Measurements from ENCODE around the gene LRRC26. TPM values are rescaled to one million over a fixed set of nuclear protein-coding genes. Genes with fewer than 3 reads are reported as not detected.
A peak's percentile ranks its signal among the peaks of the same experiment; 100 is the strongest.

LRRC26 gene
- polyA plus RNA-seq, 1 donor (not counting 4 experiments of a cell fraction or from before 2014, with no cell fraction given): not detected

DNA sequence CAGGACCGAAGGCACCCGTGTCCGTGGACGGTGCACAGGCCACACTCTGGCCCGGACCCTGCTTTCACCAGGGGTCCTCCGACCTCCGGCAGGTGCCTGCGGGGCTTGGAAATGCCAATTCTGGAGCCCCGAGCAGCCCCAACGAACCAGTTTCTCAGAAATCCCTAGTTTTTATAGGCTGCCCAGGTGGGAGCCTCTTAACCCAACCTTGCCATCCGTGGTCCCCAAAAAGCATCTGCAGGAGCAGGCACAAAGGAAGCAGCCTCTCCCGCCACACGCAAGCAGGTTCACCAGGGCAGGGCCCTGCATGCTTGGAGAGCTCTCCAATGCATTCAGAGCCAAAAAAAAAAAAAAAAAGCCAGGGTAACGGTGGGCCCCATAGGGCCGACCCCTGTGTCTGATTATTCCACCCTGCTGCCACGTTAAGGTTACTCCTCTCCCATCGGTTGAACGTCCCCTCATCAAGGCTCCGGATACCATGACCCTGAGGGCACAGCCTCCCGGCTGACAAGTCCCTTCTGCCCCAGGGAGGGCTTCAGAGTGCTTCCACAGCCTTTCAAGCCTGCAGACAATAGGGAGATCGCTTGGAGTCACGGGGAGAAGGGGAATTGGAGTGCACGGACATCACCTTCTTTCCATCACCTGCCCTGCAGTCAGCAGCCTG lies 31.5 kb upstream of the LRRC26 start:
- peak overlapping the region; percentile 64 to 81 (median 71) for H3K4me3 ChIP-seq (ENCODE audit: control insufficient read depth in 2 of 3, extremely low read depth in 1 of 3, insufficient read depth in 2 of 3, low read depth in 1 of 3, low read length in 3 of 3)
- TF ChIP-seq, protein P1, sequence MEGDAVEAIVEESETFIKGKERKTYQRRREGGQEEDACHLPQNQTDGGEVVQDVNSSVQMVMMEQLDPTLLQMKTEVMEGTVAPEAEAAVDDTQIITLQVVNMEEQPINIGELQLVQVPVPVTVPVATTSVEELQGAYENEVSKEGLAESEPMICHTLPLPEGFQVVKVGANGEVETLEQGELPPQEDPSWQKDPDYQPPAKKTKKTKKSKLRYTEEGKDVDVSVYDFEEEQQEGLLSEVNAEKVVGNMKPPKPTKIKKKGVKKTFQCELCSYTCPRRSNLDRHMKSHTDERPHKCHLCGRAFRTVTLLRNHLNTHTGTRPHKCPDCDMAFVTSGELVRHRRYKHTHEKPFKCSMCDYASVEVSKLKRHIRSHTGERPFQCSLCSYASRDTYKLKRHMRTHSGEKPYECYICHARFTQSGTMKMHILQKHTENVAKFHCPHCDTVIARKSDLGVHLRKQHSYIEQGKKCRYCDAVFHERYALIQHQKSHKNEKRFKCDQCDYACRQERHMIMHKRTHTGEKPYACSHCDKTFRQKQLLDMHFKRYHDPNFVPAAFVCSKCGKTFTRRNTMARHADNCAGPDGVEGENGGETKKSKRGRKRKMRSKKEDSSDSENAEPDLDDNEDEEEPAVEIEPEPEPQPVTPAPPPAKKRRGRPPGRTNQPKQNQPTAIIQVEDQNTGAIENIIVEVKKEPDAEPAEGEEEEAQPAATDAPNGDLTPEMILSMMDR (optimal IDR thresholded peaks at IDR 0.05 in 1 of 3, IDR thresholded peaks at IDR 0.05 in 1 of 3, conservative IDR thresholded peaks at IDR 0.05 in 1 of 3; ENCODE audit: extremely low read depth in 1 of 3, insufficient read depth in 2 of 3, low read length in 3 of 3): no peak
- no peak for TF ChIP-seq EZH2 (IDR thresholded peaks at IDR 0.05; ENCODE audit: low read length)
- peaks cover 41% of the 10 kb centered on the region for H3K79me2 ChIP-seq (ENCODE audit: control insufficient read depth, insufficient read depth, low read length)
- DNase-seq (ENCODE audit: low read depth, low spot score): no peak
- peaks cover 39% of the 10 kb centered on the region for H3K4me1 ChIP-seq (ENCODE audit: control insufficient read depth, extremely low read depth, insufficient read depth, low read length)
- H3K27me3 ChIP-seq (ENCODE audit: control insufficient read depth, extremely low read depth, insufficient read depth, low read length): no peaks in the 10 kb centered on the region
- H2AFZ ChIP-seq (ENCODE audit: control insufficient read depth, low read length): peak overlapping the region; percentile 71
- H3K9me1 ChIP-seq (ENCODE audit: control insufficient read depth, extremely low read depth, insufficient read depth, low read length): no peaks in the 10 kb centered on the region
- no peak for FAIRE-seq
- no peaks in the 10 kb centered on the region for H3K9me3 ChIP-seq (ENCODE audit: control insufficient read depth, low read depth, low read length)
- H3K9ac ChIP-seq (ENCODE audit: control insufficient read depth, extremely low read depth, insufficient read depth, low read length): peak overlapping the region; percentile 77
- peak overlapping the region; percentile 93 for H3K4me2 ChIP-seq (ENCODE audit: control insufficient read depth, extremely low read depth, insufficient read depth, low read depth, low read length)
- H4K20me1 ChIP-seq (ENCODE audit: control insufficient read depth, extremely low read depth, insufficient read depth, low read length): peaks cover 2% of the 10 kb centered on the region
- no peaks in the 10 kb centered on the region for H3K36me3 ChIP-seq (ENCODE audit: control insufficient read depth in 2 of 2, extremely low read depth in 1 of 2, insufficient read depth in 2 of 2, low read length in 2 of 2)
- H3K27ac ChIP-seq (ENCODE audit: control insufficient read depth, insufficient read depth, low read length): peak overlapping the region; percentile 47
- dilution Hi-C loops (cut with MboI; ENCODE audit: extremely low pct_ligation_motif_present, low sequenced_read_pairs): no loop called here

DNA sequence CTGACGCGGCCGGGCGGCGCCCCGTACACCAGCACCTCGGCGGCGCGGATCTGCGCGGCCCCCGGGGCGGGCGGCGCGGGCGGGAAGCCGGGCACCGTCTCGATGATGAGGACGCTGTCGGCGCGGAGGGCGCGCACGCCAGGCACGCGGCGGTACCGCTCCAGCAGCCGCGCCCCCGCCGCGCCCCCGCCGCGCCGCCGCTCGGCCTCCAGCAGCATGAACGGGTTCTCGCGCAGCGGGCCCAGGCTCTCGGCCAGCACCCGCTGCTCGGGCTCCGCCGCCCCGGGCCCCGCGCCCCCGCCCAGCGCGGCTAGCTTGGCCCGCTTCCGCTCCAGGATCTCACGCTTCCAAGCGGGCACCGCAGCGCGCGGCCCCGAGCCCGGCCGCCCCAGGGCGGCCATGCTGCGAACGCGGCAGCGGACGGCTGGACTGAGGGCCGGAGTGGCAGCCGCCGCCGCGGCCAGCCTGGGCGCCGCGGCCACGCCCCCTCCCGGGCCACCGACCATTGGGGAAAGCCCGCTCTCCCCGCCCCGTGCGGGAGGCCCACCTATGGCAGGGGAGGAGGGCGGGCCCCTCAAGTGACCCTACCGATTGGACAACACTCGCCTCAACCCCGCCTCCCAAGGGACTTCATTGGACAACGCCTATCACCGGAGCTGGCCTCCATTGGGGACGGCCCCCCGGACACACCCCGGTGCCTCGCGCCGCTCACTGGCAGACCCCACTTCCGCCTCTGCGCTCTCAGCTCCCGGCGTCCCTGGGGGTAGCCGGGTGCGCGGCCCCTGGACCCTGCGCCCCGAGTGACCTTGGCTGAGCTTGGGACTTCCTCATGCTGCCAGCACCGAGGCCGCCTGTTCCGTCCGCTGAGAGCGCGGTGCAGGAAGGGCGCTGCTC lies 30.7 kb upstream of the LRRC26 start, which contains the start of gene TPRN:
Gene TPRN, minus strand, starts transcription at position 431 of the 894 bp plus-strand sequence. Its CDS starts 30 bp downstream, at position 401.
- Histone ChIP-seq H3K4me3 (ENCODE audit: control insufficient read depth in 2 of 3, extremely low read depth in 1 of 3, insufficient read depth in 2 of 3, low read depth in 1 of 3, low read length in 3 of 3) (peak within 1 kb of the TSS; percentile 64 to 81 (median 71)), H3K27me3 (ENCODE audit: control insufficient read depth, extremely low read depth, insufficient read depth, low read length) (no peaks in the 10 kb centered on the region), H3K4me2 (ENCODE audit: control insufficient read depth, extremely low read depth, insufficient read depth, low read depth, low read length) (peak within 1 kb of the TSS; percentile 93), H3K36me3 (ENCODE audit: control insufficient read depth in 2 of 2, extremely low read depth in 1 of 2, insufficient read depth in 2 of 2, low read length in 2 of 2) (no peaks in the 10 kb centered on the region), H2AFZ (ENCODE audit: control insufficient read depth, low read length) (peak within 1 kb of the TSS; percentile 71), H3K9me1 (ENCODE audit: control insufficient read depth, extremely low read depth, insufficient read depth, low read length) (no peaks in the 10 kb centered on the region), H3K4me1 (ENCODE audit: control insufficient read depth, extremely low read depth, insufficient read depth, low read length) (peaks cover 38% of the 10 kb centered on the region), H3K79me2 (ENCODE audit: control insufficient read depth, insufficient read depth, low read length) (peaks cover 33% of the 10 kb centered on the region), H3K27ac (ENCODE audit: control insufficient read depth, insufficient read depth, low read length) (peak within 1 kb of the TSS; percentile 47), H3K9ac (ENCODE audit: control insufficient read depth, extremely low read depth, insufficient read depth, low read length) (peak within 1 kb of the TSS; percentile 77), H3K9me3 (ENCODE audit: control insufficient read depth, low read depth, low read length) (no peaks in the 10 kb centered on the region), H4K20me1 (ENCODE audit: control insufficient read depth, extremely low read depth, insufficient read depth, low read length) (peaks cover 5% of the 10 kb centered on the region)
- no peak for TF ChIP-seq EZH2 (IDR thresholded peaks at IDR 0.05; ENCODE audit: low read length)
- TF ChIP-seq, protein P1 (optimal IDR thresholded peaks at IDR 0.05 in 1 of 3, IDR thresholded peaks at IDR 0.05 in 1 of 3, conservative IDR thresholded peaks at IDR 0.05 in 1 of 3; ENCODE audit: extremely low read depth in 1 of 3, insufficient read depth in 2 of 3, low read length in 3 of 3): no peak
- FAIRE-seq: peak; percentile 71
- peak; percentile 94 for DNase-seq (ENCODE audit: low read depth, low spot score)
- dilution Hi-C loops (cut with MboI; ENCODE audit: extremely low pct_ligation_motif_present, low sequenced_read_pairs): no loop called here

Measured in keratinocyte (primary cell).